ENCODE data around the gene CDK2AP2.

DNA sequence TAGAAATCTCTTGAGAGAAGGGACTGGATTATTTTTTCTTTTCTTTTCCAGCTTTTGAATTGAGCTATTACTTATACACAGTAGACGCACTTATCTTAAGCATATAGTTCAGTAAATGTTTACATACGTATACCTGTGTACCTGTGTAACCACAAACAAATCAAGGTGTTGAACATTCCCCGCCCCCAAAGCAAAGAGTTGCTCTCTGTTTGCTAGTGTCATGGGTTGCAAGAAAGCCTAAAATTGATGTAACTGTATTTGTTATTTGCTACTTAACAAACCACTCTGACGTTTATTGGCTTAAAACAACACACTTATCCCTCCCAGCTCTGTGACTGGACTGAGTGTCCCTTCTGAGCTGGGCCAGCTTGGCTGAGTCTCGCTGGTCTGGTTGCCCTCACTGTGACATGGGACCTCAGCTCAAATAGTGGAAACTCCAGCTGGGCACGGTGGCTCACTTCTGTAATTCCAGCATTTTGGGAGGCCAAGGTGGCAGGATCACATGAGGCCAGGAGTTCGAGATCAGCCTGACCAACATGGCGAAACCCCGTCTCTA, 40.7 kb upstream of the CDK2AP2 start:
- TF ChIP-seq EZH2 (IDR thresholded peaks at IDR 0.05; ENCODE audit: low read depth, unreplicated experiment) (no peak), POLR2AphosphoS5 (IDR thresholded peaks at IDR 0.05; ENCODE audit: low read depth) (no peak), EZH2phosphoT487 (IDR thresholded peaks at IDR 0.05; ENCODE audit: unreplicated experiment) (no peak), ZNF114 (CRISPR knock-in tag; IDR thresholded peaks at IDR 0.05) (no peak), CREB1 (CRISPR knock-in tag; IDR thresholded peaks at IDR 0.05; ENCODE audit: low read depth) (no peak), STAT1 (IDR thresholded peaks at IDR 0.05; ENCODE audit: unreplicated experiment) (no peak)
- TF ChIP-seq, protein P1, sequence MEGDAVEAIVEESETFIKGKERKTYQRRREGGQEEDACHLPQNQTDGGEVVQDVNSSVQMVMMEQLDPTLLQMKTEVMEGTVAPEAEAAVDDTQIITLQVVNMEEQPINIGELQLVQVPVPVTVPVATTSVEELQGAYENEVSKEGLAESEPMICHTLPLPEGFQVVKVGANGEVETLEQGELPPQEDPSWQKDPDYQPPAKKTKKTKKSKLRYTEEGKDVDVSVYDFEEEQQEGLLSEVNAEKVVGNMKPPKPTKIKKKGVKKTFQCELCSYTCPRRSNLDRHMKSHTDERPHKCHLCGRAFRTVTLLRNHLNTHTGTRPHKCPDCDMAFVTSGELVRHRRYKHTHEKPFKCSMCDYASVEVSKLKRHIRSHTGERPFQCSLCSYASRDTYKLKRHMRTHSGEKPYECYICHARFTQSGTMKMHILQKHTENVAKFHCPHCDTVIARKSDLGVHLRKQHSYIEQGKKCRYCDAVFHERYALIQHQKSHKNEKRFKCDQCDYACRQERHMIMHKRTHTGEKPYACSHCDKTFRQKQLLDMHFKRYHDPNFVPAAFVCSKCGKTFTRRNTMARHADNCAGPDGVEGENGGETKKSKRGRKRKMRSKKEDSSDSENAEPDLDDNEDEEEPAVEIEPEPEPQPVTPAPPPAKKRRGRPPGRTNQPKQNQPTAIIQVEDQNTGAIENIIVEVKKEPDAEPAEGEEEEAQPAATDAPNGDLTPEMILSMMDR (conservative IDR thresholded peaks at IDR 0.05; ENCODE audit: low read depth in 2 of 2) = no peak
- TF ChIP-seq, protein P2, sequence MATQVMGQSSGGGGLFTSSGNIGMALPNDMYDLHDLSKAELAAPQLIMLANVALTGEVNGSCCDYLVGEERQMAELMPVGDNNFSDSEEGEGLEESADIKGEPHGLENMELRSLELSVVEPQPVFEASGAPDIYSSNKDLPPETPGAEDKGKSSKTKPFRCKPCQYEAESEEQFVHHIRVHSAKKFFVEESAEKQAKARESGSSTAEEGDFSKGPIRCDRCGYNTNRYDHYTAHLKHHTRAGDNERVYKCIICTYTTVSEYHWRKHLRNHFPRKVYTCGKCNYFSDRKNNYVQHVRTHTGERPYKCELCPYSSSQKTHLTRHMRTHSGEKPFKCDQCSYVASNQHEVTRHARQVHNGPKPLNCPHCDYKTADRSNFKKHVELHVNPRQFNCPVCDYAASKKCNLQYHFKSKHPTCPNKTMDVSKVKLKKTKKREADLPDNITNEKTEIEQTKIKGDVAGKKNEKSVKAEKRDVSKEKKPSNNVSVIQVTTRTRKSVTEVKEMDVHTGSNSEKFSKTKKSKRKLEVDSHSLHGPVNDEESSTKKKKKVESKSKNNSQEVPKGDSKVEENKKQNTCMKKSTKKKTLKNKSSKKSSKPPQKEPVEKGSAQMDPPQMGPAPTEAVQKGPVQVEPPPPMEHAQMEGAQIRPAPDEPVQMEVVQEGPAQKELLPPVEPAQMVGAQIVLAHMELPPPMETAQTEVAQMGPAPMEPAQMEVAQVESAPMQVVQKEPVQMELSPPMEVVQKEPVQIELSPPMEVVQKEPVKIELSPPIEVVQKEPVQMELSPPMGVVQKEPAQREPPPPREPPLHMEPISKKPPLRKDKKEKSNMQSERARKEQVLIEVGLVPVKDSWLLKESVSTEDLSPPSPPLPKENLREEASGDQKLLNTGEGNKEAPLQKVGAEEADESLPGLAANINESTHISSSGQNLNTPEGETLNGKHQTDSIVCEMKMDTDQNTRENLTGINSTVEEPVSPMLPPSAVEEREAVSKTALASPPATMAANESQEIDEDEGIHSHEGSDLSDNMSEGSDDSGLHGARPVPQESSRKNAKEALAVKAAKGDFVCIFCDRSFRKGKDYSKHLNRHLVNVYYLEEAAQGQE (IDR thresholded peaks at IDR 0.05; ENCODE audit: unreplicated experiment) = no peak

Measured in GM23338 (cell line).